Liver (tissue), 9 donors: ENCODE results near the gene ADARB1. TPM values are rescaled to one million over a fixed set of nuclear protein-coding genes. Genes with fewer than 3 reads are reported as not detected.

Experiments used
- DNase-seq: peaks from one replicate; pipeline ENCODE4 v3.0.0-alpha.2; 2017; ENCODE audit warnings: low spot score
- H3K27ac ChIP-seq, 2 donors: one replicate each; pipeline ENCODE4 v1.7.0; 2013; ENCODE audit warnings: inconsistent platforms in 2 of 2, low read length in 2 of 2, control low read depth in 1 of 2, low read depth in 1 of 2, mild to moderate bottlenecking in 1 of 2
- H3K27me3 ChIP-seq, 4 donors: one replicate each; pipeline versions ENCODE4 v1.6.1 to v1.7.0; 2013; ENCODE audit warnings: low read length in 3 of 4, inconsistent platforms in 1 of 4, mild to moderate bottlenecking in 1 of 4, moderate library complexity in 1 of 4; ENCODE audit not compliant: control insufficient read depth in 4 of 4, insufficient read depth in 4 of 4
- H3K36me3 ChIP-seq, 4 donors: one replicate each; pipeline versions ENCODE4 v1.6.1 to v1.7.0; 2013; ENCODE audit warnings: low read length in 3 of 4, mild to moderate bottlenecking in 3 of 4, low read depth in 1 of 4, moderate library complexity in 1 of 4; ENCODE audit not compliant: control insufficient read depth in 4 of 4, insufficient read depth in 3 of 4
- H3K4me1 ChIP-seq, 4 donors: one replicate each; pipeline versions ENCODE4 v1.6.1 to v1.7.0; 2013; ENCODE audit warnings: low read length in 3 of 4, mild to moderate bottlenecking in 3 of 4, moderate library complexity in 1 of 4; ENCODE audit not compliant: control insufficient read depth in 4 of 4, insufficient read depth in 4 of 4
- H3K4me3 ChIP-seq, 3 donors: one replicate each; pipeline versions ENCODE4 v1.6.1 to v1.7.0; 2013; ENCODE audit warnings: low read length in 3 of 3, control low read depth in 1 of 3, low read depth in 1 of 3, mild to moderate bottlenecking in 1 of 3
- H3K9ac ChIP-seq, 2 donors: one replicate each; pipeline ENCODE4 v1.7.0; 2013; ENCODE audit warnings: low read length in 2 of 2, mild to moderate bottlenecking in 2 of 2, moderate library complexity in 2 of 2, control low read depth in 1 of 2, low read depth in 1 of 2
- H3K9me3 ChIP-seq, 4 donors: one replicate each; pipeline versions ENCODE4 v1.6.1 to v1.7.0; 2013; ENCODE audit warnings: low read length in 3 of 4; ENCODE audit not compliant: control insufficient read depth in 4 of 4
- ATF3 ChIP-seq: IDR thresholded peaks from 2 replicates; pipeline ENCODE4 v1.6.1; 2016; ENCODE audit warnings: antibody characterized with exemption
- CTCF ChIP-seq: fragments of 150-350 bp; IDR thresholded peaks from 2 replicates; pipeline ENCODE4 v1.5.1; 2017; ENCODE audit warnings: improper control_type of control experiment, low read depth, low read length; ENCODE audit not compliant: missing input control
- EGR1 ChIP-seq, 2 donors: IDR thresholded peaks; 2 replicates each; pipeline ENCODE4 v1.6.1; 2016 to 2018; ENCODE audit warnings: antibody characterized with exemption in 2 of 2, low read depth in 2 of 2
- FOXA1 ChIP-seq: IDR thresholded peaks from 2 replicates; pipeline ENCODE4 v1.6.1; 2016; ENCODE audit warnings: antibody characterized with exemption
- FOXA2 ChIP-seq: IDR thresholded peaks from 2 replicates; pipeline ENCODE4 v1.6.1; 2016; ENCODE audit warnings: antibody characterized with exemption
- GABPA ChIP-seq, 2 donors: IDR thresholded peaks in 1 of 2; conservative IDR thresholded peaks in 1 of 2; 2 replicates each; pipeline ENCODE4 v1.6.1; 2016; ENCODE audit warnings: antibody characterized with exemption in 2 of 2, mild to moderate bottlenecking in 1 of 2, moderate library complexity in 1 of 2
- HNF4A ChIP-seq, 2 donors: conservative IDR thresholded peaks; 2 replicates each; pipeline ENCODE4 v1.6.1; 2016; ENCODE audit warnings: antibody characterized with exemption in 2 of 2, mild to moderate bottlenecking in 2 of 2
- HNF4G ChIP-seq: IDR thresholded peaks from 2 replicates; pipeline ENCODE4 v1.6.1; 2016; ENCODE audit warnings: antibody characterized with exemption
- JUND ChIP-seq, 2 donors: IDR thresholded peaks; 2 replicates each; pipeline ENCODE4 v1.6.1; 2016; ENCODE audit warnings: antibody characterized with exemption in 2 of 2
- NR2F2 ChIP-seq: IDR thresholded peaks from 2 replicates; pipeline ENCODE4 v1.6.1; 2016; ENCODE audit warnings: antibody characterized with exemption
- RAD21 ChIP-seq, 2 donors: IDR thresholded peaks; 2 replicates each; pipeline ENCODE4 v1.6.1; 2016; ENCODE audit warnings: antibody characterized with exemption in 2 of 2, mild to moderate bottlenecking in 2 of 2
- REST ChIP-seq: IDR thresholded peaks from 2 replicates; pipeline ENCODE4 v1.6.1; 2016; ENCODE audit warnings: antibody characterized with exemption, mild to moderate bottlenecking
- RXRA ChIP-seq, 2 donors: IDR thresholded peaks; 2 replicates each; pipeline ENCODE4 v1.6.1; 2017 to 2018; ENCODE audit warnings: antibody characterized with exemption in 2 of 2, mild to moderate bottlenecking in 1 of 2
- SP1 ChIP-seq: IDR thresholded peaks from 2 replicates; pipeline ENCODE4 v1.6.1; 2018; ENCODE audit warnings: antibody characterized with exemption, mild to moderate bottlenecking
- TAF1 ChIP-seq: conservative IDR thresholded peaks from 2 replicates; pipeline ENCODE4 v1.6.1; 2016; ENCODE audit warnings: antibody characterized with exemption, mild to moderate bottlenecking
- YY1 ChIP-seq: IDR thresholded peaks from 2 replicates; pipeline ENCODE4 v1.6.1; 2016; ENCODE audit warnings: antibody characterized with exemption, mild to moderate bottlenecking
- ZBTB33 ChIP-seq: IDR thresholded peaks from 2 replicates; pipeline ENCODE4 v1.6.1; 2016; ENCODE audit warnings: antibody characterized with exemption
- WGBS: extraction: QIAGEN DNeasy Blood & Tissue Kit; methylation state at CpG from one replicate; pipeline ENCODE4 v1.1.7; 2013; 5-methylcytosine and 5-hydroxymethylcytosine counted together
- polyA plus RNA-seq, 2 donors: library from polyadenylated mRNA; stranded (reverse) in 1 of 2; unstranded in 1 of 2; fragments of 200-250 nt in 1 of 2; fragments of >200 nt in 1 of 2; fragmentation: Nextera tagmentation in 1 of 2; extraction: Ambion mirVana in 1 of 2; gene quantifications; one replicate each; pipeline versions ENCODE4 v1.2.1 to v1.2.3, GENCODE V29; 2013 to 2015
- total RNA-seq, 2 donors: library from RNA; depleted of rRNA; stranded (reverse); fragments of >200 nt; gene quantifications; one replicate each; pipeline ENCODE4 v1.2.3, GENCODE V29; 2014
- TF ChIP-seq, protein P1 (sequence below): IDR thresholded peaks from 2 replicates; pipeline ENCODE4 v1.6.1; 2016; ENCODE audit warnings: antibody characterized with exemption
- donor health status: healthy.
- donor health status: healthy.
- donor health status: healthy.
- donor health status: healthy.
- donor health status: healthy.

Gene ADARB1
- total and polyA plus RNA-seq, 4 donors = 1.6 to 7.8 (median 2.9) TPM

GRCh38 chr21:45196620-45197019 is 122.2 kb downstream of the ADARB1 start:
- 96% methylated on average over 5 of the region's 5 CpGs for WGBS
- no peaks in the 10 kb centered on the region for H3K9me3 ChIP-seq
- no peak overlapping the region for H3K27ac ChIP-seq
- DNase-seq = no peak
- no peak overlapping the region for H3K4me3 ChIP-seq
- H3K9ac ChIP-seq = no peak overlapping the region
- H3K36me3 ChIP-seq = no peaks in the 10 kb centered on the region
- TF ChIP-seq SP1 (no peak), RAD21 (IDR thresholded peaks at IDR 0.05) (no peak), FOXA2 (no peak), GABPA (IDR thresholded peaks at IDR 0.05 in 1 of 2, conservative IDR thresholded peaks at IDR 0.05 in 1 of 2) (no peak), TAF1 (no peak), NR2F2 (no peak), HNF4G (no peak), YY1 (no peak), FOXA1 (no peak), EGR1 (IDR thresholded peaks at IDR 0.05; ENCODE audit: low read depth in 2 of 2) (no peak), ZBTB33 (no peak), REST (no peak), CTCF (no peak), ATF3 (no peak), JUND (IDR thresholded peaks at IDR 0.05) (no peak), HNF4A (conservative IDR thresholded peaks at IDR 0.05) (no peak), RXRA (IDR thresholded peaks at IDR 0.05) (no peak)
- TF ChIP-seq, protein P1, sequence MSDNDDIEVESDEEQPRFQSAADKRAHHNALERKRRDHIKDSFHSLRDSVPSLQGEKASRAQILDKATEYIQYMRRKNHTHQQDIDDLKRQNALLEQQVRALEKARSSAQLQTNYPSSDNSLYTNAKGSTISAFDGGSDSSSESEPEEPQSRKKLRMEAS = no peak
- no peaks in the 10 kb centered on the region for H3K4me1 ChIP-seq
- no peaks in the 10 kb centered on the region for H3K27me3 ChIP-seq
